HEK293T (cell line): Measurements from ENCODE around the gene EXOC4.

Source experiments
- CTCF ChIA-PET: fragments of 350-600 bp; formaldehyde crosslinking; extraction: SDS; loops from one replicate; lab custom pipeline; 2021; ENCODE audit warnings: antibody characterized with exemption, inconsistent platforms; lab: Yijun Ruan, JAX
- POLR2A ChIA-PET: fragments of 350-600 bp; formaldehyde crosslinking; extraction: SDS; loops from one replicate; lab custom pipeline; 2020; ENCODE audit warnings: antibody characterized with exemption, inconsistent platforms; lab: Yijun Ruan, JAX
- DNase-seq: peaks from one replicate; pipeline ENCODE4 v3.0.0; 2012; ENCODE audit warnings: mixed read lengths; ENCODE audit errors: extremely low spot score
- ARNT ChIP-seq: fragments of 450-650 bp; IDR thresholded peaks from 2 replicates; pipeline ENCODE4 v1.6.1; 2017; ENCODE audit warnings: mild to moderate bottlenecking
- BHLHE40 ChIP-seq: fragments of 450-650 bp; IDR thresholded peaks from 2 replicates; pipeline ENCODE4 v1.6.1; 2016; ENCODE audit warnings: mild to moderate bottlenecking, moderate library complexity, borderline replicate concordance
- CTBP1 ChIP-seq: fragments of 450-650 bp; IDR thresholded peaks from 2 replicates; pipeline ENCODE4 v1.6.1; 2016; ENCODE audit warnings: borderline replicate concordance
- ELF4 ChIP-seq: fragments of 450-650 bp; IDR thresholded peaks from 2 replicates; pipeline ENCODE4 v1.6.1; 2017; ENCODE audit warnings: antibody characterized with exemption
- FOXA1 ChIP-seq: fragments of 450-650 bp; IDR thresholded peaks from 2 replicates; pipeline ENCODE4 v1.6.1; 2016; ENCODE audit warnings: mild to moderate bottlenecking
- FOXK2 ChIP-seq: fragments of 450-650 bp; IDR thresholded peaks from 2 replicates; pipeline ENCODE4 v1.6.1; 2016; ENCODE audit warnings: mild to moderate bottlenecking
- FOXM1 ChIP-seq: fragments of 450-650 bp; IDR thresholded peaks from 2 replicates; pipeline ENCODE4 v1.6.1; 2017; ENCODE audit warnings: mild to moderate bottlenecking, borderline replicate concordance
- HDGF ChIP-seq: fragments of 450-650 bp; IDR thresholded peaks from 2 replicates; pipeline ENCODE4 v1.6.1; 2017; ENCODE audit warnings: antibody characterized with exemption, borderline replicate concordance
- L3MBTL2 ChIP-seq: fragments of 450-650 bp; conservative IDR thresholded peaks from 2 replicates; pipeline ENCODE4 v1.6.1; 2016; ENCODE audit warnings: mild to moderate bottlenecking
- LEF1 ChIP-seq: fragments of 450-650 bp; IDR thresholded peaks from 2 replicates; pipeline ENCODE4 v1.6.1; 2017; ENCODE audit warnings: mild to moderate bottlenecking, borderline replicate concordance
- NFRKB ChIP-seq: fragments of 450-650 bp; IDR thresholded peaks from 2 replicates; pipeline ENCODE4 v1.6.1; 2016; ENCODE audit warnings: mild to moderate bottlenecking, moderate library complexity
- SP1 ChIP-seq: fragments of 450-650 bp; IDR thresholded peaks from 2 replicates; pipeline ENCODE4 v1.6.1; 2017
- SUZ12 ChIP-seq: fragments of 450-650 bp; IDR thresholded peaks from 2 replicates; pipeline ENCODE4 v1.6.1; 2016; ENCODE audit warnings: mild to moderate bottlenecking
- TARDBP ChIP-seq: fragments of 450-650 bp; IDR thresholded peaks from 2 replicates; pipeline ENCODE4 v1.6.1; 2016
- ZNF384 ChIP-seq: fragments of 450-650 bp; IDR thresholded peaks from 2 replicates; pipeline ENCODE4 v1.6.1; 2016
- TF ChIP-seq, protein P1 (sequence below): fragments of 450-650 bp; IDR thresholded peaks from 2 replicates; pipeline ENCODE4 v1.6.1; 2016

The EXOC4 gene

GRCh38 chr7:134029743-134030142 is 776.9 kb downstream of the EXOC4 start:
- DNase-seq = no peak
- CTCF ChIA-PET = no interaction called here
- TF ChIP-seq ZNF384 (no peak), FOXK2 (no peak), ARNT (no peak), BHLHE40 (no peak), FOXA1 (no peak), CTBP1 (no peak), NFRKB (no peak), L3MBTL2 (no peak), FOXM1 (no peak), ELF4 (no peak), TARDBP (no peak), LEF1 (no peak), HDGF (no peak)
- TF ChIP-seq, protein P1, sequence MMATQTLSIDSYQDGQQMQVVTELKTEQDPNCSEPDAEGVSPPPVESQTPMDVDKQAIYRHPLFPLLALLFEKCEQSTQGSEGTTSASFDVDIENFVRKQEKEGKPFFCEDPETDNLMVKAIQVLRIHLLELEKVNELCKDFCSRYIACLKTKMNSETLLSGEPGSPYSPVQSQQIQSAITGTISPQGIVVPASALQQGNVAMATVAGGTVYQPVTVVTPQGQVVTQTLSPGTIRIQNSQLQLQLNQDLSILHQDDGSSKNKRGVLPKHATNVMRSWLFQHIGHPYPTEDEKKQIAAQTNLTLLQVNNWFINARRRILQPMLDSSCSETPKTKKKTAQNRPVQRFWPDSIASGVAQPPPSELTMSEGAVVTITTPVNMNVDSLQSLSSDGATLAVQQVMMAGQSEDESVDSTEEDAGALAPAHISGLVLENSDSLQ = no peak
- POLR2A ChIA-PET = no interaction called here

DNA sequence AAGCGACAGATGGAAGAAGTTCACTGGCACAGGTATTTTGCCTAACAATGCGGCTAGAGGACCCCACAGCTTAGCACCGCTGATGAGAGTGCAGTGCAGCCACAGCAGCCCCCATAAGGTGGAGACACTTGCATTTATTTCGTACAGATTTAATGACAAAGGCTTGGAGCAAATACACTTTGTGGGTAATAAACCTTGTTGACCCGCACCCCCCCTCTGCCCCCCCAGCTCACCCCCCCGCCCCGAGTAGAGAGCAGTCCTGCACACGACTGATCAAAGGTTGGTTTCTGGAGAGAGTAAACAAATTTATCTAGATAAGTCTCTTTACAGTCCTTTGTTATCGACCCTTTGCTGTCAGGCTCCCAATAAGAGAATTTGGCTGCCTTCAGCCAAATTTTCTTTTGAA is 777.6 kb downstream of the EXOC4 start:
- TF ChIP-seq LEF1 (no peak), SUZ12 (no peak)
- ChIA-PET POLR2A (no interaction called here), CTCF (no interaction called here)
- DNase-seq = no peak

- ChIA-PET CTCF (no interaction called here), POLR2A (no interaction called here)
- DNase-seq = no peak
- TF ChIP-seq CTBP1 (no peak), L3MBTL2 (no peak), ZNF384 (no peak), LEF1 (no peak), FOXA1 (no peak), ARNT (no peak), FOXK2 (no peak), ELF4 (no peak), NFRKB (no peak), TARDBP (no peak), SUZ12 (no peak), SP1 (no peak), BHLHE40 (no peak), FOXM1 (no peak), HDGF (no peak)
- TF ChIP-seq, protein P1 = no peak
Measured at GRCh38 chr7:134031835-134032617, 779.1 kb downstream of the EXOC4 start.

DNA sequence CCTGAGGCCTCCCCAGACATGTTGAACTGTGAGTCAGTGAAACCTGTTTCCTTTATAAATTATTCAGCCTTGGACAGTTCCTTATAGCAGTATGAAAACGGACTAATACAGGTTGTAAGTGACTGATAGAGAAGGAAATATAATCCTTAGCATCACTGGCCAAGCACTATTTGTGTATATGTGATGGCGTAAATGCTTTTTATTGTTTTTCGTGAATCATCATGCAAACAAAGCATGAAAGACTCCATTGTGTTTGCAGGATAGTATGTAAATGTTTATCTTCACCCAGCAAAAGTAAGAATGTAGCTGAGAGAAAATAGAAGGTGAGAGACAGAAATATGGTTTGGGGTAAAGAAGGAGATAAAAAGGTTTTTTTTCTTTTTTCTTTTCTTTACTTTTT is 781.8 kb downstream of the EXOC4 start:
- no peak for DNase-seq
- CTCF ChIA-PET = interaction anchor here (0.7 kb wide), 1 partner anchor 12 kb away, joined by 3 read pairs; no protein-coding TSS in a partner anchor
- TF ChIP-seq, protein P1 = no peak
- no peak for TF ChIP-seq BHLHE40
- no peak for TF ChIP-seq NFRKB
- no peak for TF ChIP-seq TARDBP
- no peak for TF ChIP-seq ELF4
- TF ChIP-seq CTBP1 = no peak
- no peak for TF ChIP-seq FOXK2
- no peak for TF ChIP-seq ARNT
- TF ChIP-seq SUZ12 = no peak
- no peak for TF ChIP-seq SP1
- no peak for TF ChIP-seq FOXM1
- no peak for TF ChIP-seq LEF1
- no peak for TF ChIP-seq L3MBTL2
- TF ChIP-seq FOXA1 = no peak
- no peak for TF ChIP-seq ZNF384
- no peak for TF ChIP-seq HDGF
- POLR2A ChIA-PET = no interaction called here

- ChIA-PET CTCF (no interaction called here), POLR2A (no interaction called here)
- no peak for TF ChIP-seq NFRKB
- TF ChIP-seq, protein P1 = no peak
- DNase-seq = no peak
Measured at GRCh38 chr7:134037991-134038390, 785.1 kb downstream of the EXOC4 start.

DNA sequence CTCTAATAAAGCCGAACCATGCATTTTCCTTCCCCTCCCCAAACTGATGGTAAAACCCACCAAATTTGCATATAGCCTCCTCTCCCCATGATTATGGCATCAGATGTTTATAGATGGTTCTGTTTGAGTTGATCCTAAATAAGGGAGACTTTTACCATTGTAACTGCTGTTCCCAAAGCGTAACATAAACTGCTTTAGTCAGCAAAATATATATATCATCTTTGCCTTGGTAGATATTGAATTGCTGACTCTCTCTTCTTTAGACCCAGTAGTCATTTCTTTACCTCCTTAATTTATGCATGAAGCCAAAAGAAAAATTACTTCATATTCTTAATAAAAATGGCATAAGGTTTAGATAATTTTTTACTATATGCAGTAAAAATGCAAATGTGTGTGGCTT is 788.1 kb downstream of the EXOC4 start:
- POLR2A ChIA-PET = no interaction called here
- TF ChIP-seq L3MBTL2 (no peak), SP1 (no peak), CTBP1 (no peak), SUZ12 (no peak), ELF4 (no peak), ZNF384 (no peak), LEF1 (no peak), FOXM1 (no peak), ARNT (no peak), TARDBP (no peak), FOXA1 (no peak)
- no peak for DNase-seq
- CTCF ChIA-PET = no interaction called here
